Vagina (tissue), 2 donors: ENCODE data around the gene SRRM3. TPM values are rescaled to one million over a fixed set of nuclear protein-coding genes. Genes with fewer than 3 reads are reported as not detected.
A peak's percentile ranks its signal among the peaks of the same experiment; 100 is the strongest.
"Not testable (repeated sequence)": the region's sequence is repeated elsewhere in the genome, so short reads cannot be mapped to it uniquely, and the experiment has no call there.

Experiments
- DNase-seq, 2 donors: peaks; one replicate each; pipeline ENCODE4 v3.0.0-alpha.2; 2017; ENCODE audit errors: extremely low spot score in 2 of 2
- H3K27ac ChIP-seq: fragments of 200-600 bp; sonication (generic); one replicate; pipeline ENCODE4 v1.5.1; 2019
- H3K27me3 ChIP-seq: fragments of 200-600 bp; sonication (generic); one replicate; pipeline ENCODE4 v1.5.1; 2019
- H3K36me3 ChIP-seq, 2 donors: fragments of 200-600 bp; sonication (generic); one replicate each; pipeline ENCODE4 v1.5.1; 2017 to 2019
- H3K4me1 ChIP-seq: fragments of 200-600 bp; sonication (generic); one replicate; pipeline ENCODE4 v1.5.1; 2019
- H3K4me3 ChIP-seq, 2 donors: fragments of 200-600 bp; sonication (generic); 1 replicate in 1 of 2; 2 replicates in 1 of 2; pipeline ENCODE4 v1.5.1; 2016 to 2019
- H3K9me3 ChIP-seq: fragments of 200-600 bp; sonication (generic); one replicate; pipeline ENCODE4 v1.5.1; 2019
- CTCF ChIP-seq, 3 experiments: fragments of 450-650 bp in 2 of 3; fragments of 200-600 bp in 1 of 3; sonication (generic) in 1 of 3; IDR thresholded peaks; one replicate each; pipeline ENCODE4 v1.5.1; 2017 to 2019; ENCODE audit warnings: antibody characterized with exemption in 3 of 3, mild to moderate bottlenecking in 2 of 3, moderate library complexity in 2 of 3
- POLR2A ChIP-seq, 2 donors: fragments of 450-650 bp; IDR thresholded peaks; one replicate each; pipeline ENCODE4 v1.6.1; 2017; ENCODE audit warnings: antibody characterized with exemption in 2 of 2, mild to moderate bottlenecking in 2 of 2, moderate library complexity in 2 of 2
- POLR2AphosphoS5 ChIP-seq, 2 donors: sonication (generic); formaldehyde crosslinking; IDR thresholded peaks; one replicate each; pipeline ENCODE4 v1.9.0; 2017; ENCODE audit warnings: antibody characterized with exemption in 2 of 2, mild to moderate bottlenecking in 2 of 2, low read depth in 1 of 2; ENCODE audit not compliant: insufficient read depth in 1 of 2
- intact Hi-C: fragments of 100-400 bp; cut with DNase I; formaldehyde crosslinking; loops from one replicate; pipeline ENCODE4 v1.15.1; 2023
- total RNA-seq: library from RNA; depleted of rRNA; stranded (reverse); fragments of >200 nt; gene quantifications from one replicate; pipeline ENCODE4 v1.2.3, GENCODE V29; 2016

Gene SRRM3
- total RNA-seq, 1 donor from 2014 or later, result 9.8 TPM

- intact Hi-C loops, result loop anchor here (10.0 kb wide), 1 partner anchor 98 kb away; no protein-coding TSS in a partner anchor
Measured at GRCh38 chr7:76282344-76283253, 80.9 kb downstream of the SRRM3 start.

GRCh38 chr7:76283254-76284159, 81.8 kb downstream of the SRRM3 start:
- intact Hi-C loops, result loop anchor here (10.0 kb wide), 1 partner anchor 99 kb away; no protein-coding TSS in a partner anchor

More at GRCh38 chr7:76282344-76283253, 80.9 kb downstream of the SRRM3 start:
- Histone ChIP-seq H3K4me3 (peak overlapping the region; percentile 52 to 58), H3K27ac (peak overlapping the region; percentile 76), H3K4me1 (peaks cover 18% of the 10 kb centered on the region), H3K9me3 (no peaks in the 10 kb centered on the region), H3K36me3 (no peaks in the 10 kb centered on the region), H3K27me3 (no peaks in the 10 kb centered on the region)
- DNase-seq, result no peak
- TF ChIP-seq CTCF (IDR thresholded peaks at IDR 0.05) (no peak), POLR2A (IDR thresholded peaks at IDR 0.05) (peak in 1 of 2 donors; percentile 36)

GRCh38 chr7:76285604-76286374, 84.1 kb downstream of the SRRM3 start:
- H3K9me3 ChIP-seq, result no peaks in the 10 kb centered on the region
- no peak overlapping the region for H3K27ac ChIP-seq
- intact Hi-C loops, result loop anchor here (10.0 kb wide), 1 partner anchor 101 kb away; no protein-coding TSS in a partner anchor
- no peak for TF ChIP-seq POLR2AphosphoS5 (IDR thresholded peaks at IDR 0.05; ENCODE audit: insufficient read depth in 1 of 2, low read depth in 1 of 2)
- TF ChIP-seq CTCF (IDR thresholded peaks at IDR 0.05), result no peak
- no peak for TF ChIP-seq POLR2A (IDR thresholded peaks at IDR 0.05)
- H3K4me1 ChIP-seq, result peaks cover 23% of the 10 kb centered on the region
- DNase-seq, result no peak
- H3K27me3 ChIP-seq, result no peaks in the 10 kb centered on the region
- no peaks in the 10 kb centered on the region for H3K36me3 ChIP-seq
- H3K4me3 ChIP-seq, result no peak overlapping the region

More at GRCh38 chr7:76283254-76284159, 81.8 kb downstream of the SRRM3 start:
- no peak for TF ChIP-seq POLR2AphosphoS5 (IDR thresholded peaks at IDR 0.05; ENCODE audit: insufficient read depth in 1 of 2, low read depth in 1 of 2)
- TF ChIP-seq CTCF (IDR thresholded peaks at IDR 0.05), result no peak
- no peak for TF ChIP-seq POLR2A (IDR thresholded peaks at IDR 0.05)
- Histone ChIP-seq H3K4me1 (peaks cover 18% of the 10 kb centered on the region), H3K27me3 (no peaks in the 10 kb centered on the region), H3K27ac (peak overlapping the region; percentile 76), H3K9me3 (no peaks in the 10 kb centered on the region), H3K4me3 (peak overlapping the region; percentile 52 to 58), H3K36me3 (no peaks in the 10 kb centered on the region)
- DNase-seq, result no peak

GRCh38 chr7:76286842-76287403, 85.2 kb downstream of the SRRM3 start:
- intact Hi-C loops, result loop anchor here (10.0 kb wide), 1 partner anchor 102 kb away; no protein-coding TSS in a partner anchor
- no peaks in the 10 kb centered on the region for H3K36me3 ChIP-seq
- DNase-seq, result no peak
- H3K27ac ChIP-seq, result no peak overlapping the region
- peaks cover 29% of the 10 kb centered on the region for H3K4me1 ChIP-seq
- TF ChIP-seq CTCF (IDR thresholded peaks at IDR 0.05) (no peak), POLR2AphosphoS5 (IDR thresholded peaks at IDR 0.05; ENCODE audit: insufficient read depth in 1 of 2, low read depth in 1 of 2) (no peak), POLR2A (IDR thresholded peaks at IDR 0.05) (no peak)
- no peak overlapping the region for H3K4me3 ChIP-seq
- H3K27me3 ChIP-seq, result no peaks in the 10 kb centered on the region
- no peaks in the 10 kb centered on the region for H3K9me3 ChIP-seq

GRCh38 chr7:76290847-76291350, 89.2 kb downstream of the SRRM3 start:
- H3K27me3 ChIP-seq, H3K9me3 ChIP-seq, H3K36me3 ChIP-seq, H3K4me3 ChIP-seq, DNase-seq: not testable (repeated sequence)
- intact Hi-C loops, result loop anchor here (1.0 kb wide), 1 partner anchor 23 kb away; no protein-coding TSS in a partner anchor
- peak overlapping the region; percentile 100 for H3K27ac ChIP-seq
- H3K4me1 ChIP-seq, result peaks cover 51% of the 10 kb centered on the region
